Measurements from ENCODE around the gene MB21D2.

- no peak for TF ChIP-seq CTCF (IDR thresholded peaks at IDR 0.05)
- no peak for TF ChIP-seq POLR2A (IDR thresholded peaks at IDR 0.05)
Measured at GRCh38 chr3:192889679-192890078, 28.0 kb downstream of the MB21D2 start.

Measured in adrenal gland (tissue), 5 donors.